ENCODE data around the gene CCDC33.

Gene CCDC33

GRCh38 chr15:74229686-74230085, 6.4 kb upstream of the CCDC33 start:
- DNase-seq (ENCODE audit: low read depth, low spot score) = no peak

- DNase-seq (ENCODE audit: low read depth, low spot score) = no peak
These were observed 4.7 kb upstream of the CCDC33 start for GRCh38 chr15:74231475-74231874.

- DNase-seq (ENCODE audit: low read depth, low spot score) = no peak
These were observed 2.8 kb upstream of the CCDC33 start for GRCh38 chr15:74233373-74233772.

- no peak for DNase-seq (ENCODE audit: low read depth, low spot score)
These were observed 2.1 kb upstream of the CCDC33 start for GRCh38 chr15:74233851-74234597.

GRCh38 chr15:74234598-74234875, 1.6 kb upstream of the CCDC33 start:
- no peak for DNase-seq (ENCODE audit: low read depth, low spot score)

GRCh38 chr15:74239051-74239705, 3.1 kb downstream of the CCDC33 start:
- no peak for DNase-seq (ENCODE audit: low read depth, low spot score)

GRCh38 chr15:74240002-74240568, 4.0 kb downstream of the CCDC33 start:
- no peak for DNase-seq (ENCODE audit: low read depth, low spot score)

- no peak for DNase-seq (ENCODE audit: low read depth, low spot score)
These were observed 4.9 kb downstream of the CCDC33 start for GRCh38 chr15:74240897-74241614.

GRCh38 chr15:74242441-74243185, 6.5 kb downstream of the CCDC33 start:
- no peak for DNase-seq (ENCODE audit: low read depth, low spot score)

- no peak for DNase-seq (ENCODE audit: low read depth, low spot score)
These were observed 7.3 kb downstream of the CCDC33 start for GRCh38 chr15:74243431-74243830.

GRCh38 chr15:74244822-74245341, 8.8 kb downstream of the CCDC33 start:
- no peak for DNase-seq (ENCODE audit: low read depth, low spot score)

GRCh38 chr15:74245342-74245931, 9.3 kb downstream of the CCDC33 start:
- DNase-seq (ENCODE audit: low read depth, low spot score) = no peak

GRCh38 chr15:74250266-74250665, 14.1 kb downstream of the CCDC33 start:
- DNase-seq (ENCODE audit: low read depth, low spot score) = no peak

- no peak for DNase-seq (ENCODE audit: low read depth, low spot score)
These were observed 15.1 kb downstream of the CCDC33 start for GRCh38 chr15:74251131-74251811.

GRCh38 chr15:74252291-74252690, 16.2 kb downstream of the CCDC33 start:
- DNase-seq (ENCODE audit: low read depth, low spot score) = no peak

GRCh38 chr15:74252721-74253120, 16.6 kb downstream of the CCDC33 start:
- no peak for DNase-seq (ENCODE audit: low read depth, low spot score)

GRCh38 chr15:74253211-74253921, 17.2 kb downstream of the CCDC33 start:
- DNase-seq (ENCODE audit: low read depth, low spot score) = no peak

- DNase-seq (ENCODE audit: low read depth, low spot score) = no peak
These were observed 21.0 kb downstream of the CCDC33 start for GRCh38 chr15:74257105-74257504.

GRCh38 chr15:74257623-74258022, 21.5 kb downstream of the CCDC33 start:
- DNase-seq (ENCODE audit: low read depth, low spot score) = no peak

Measured in activated naive CD8-positive, alpha-beta T cell treated with anti-CD3 and anti-CD28 coated beads, Interleukin-2, amount 50 U/mL, for 16 hours (primary cell).